MG63 (cell line): Measurements from ENCODE around the gene AKAP6. TPM values are rescaled to one million over a fixed set of nuclear protein-coding genes. Genes with fewer than 3 reads are reported as not detected.

Experiments
- DNase-seq: peaks from one replicate; pipeline ENCODE4 v3.0.0-alpha.2; 2020
- H3K27me3 ChIP-seq: fragments of 250-450 bp; sonication (Bioruptor Pico); 2 replicates; pipeline ENCODE4 v1.5.1; 2020; ENCODE audit warnings: mild to moderate bottlenecking, moderate library complexity
- H3K36me3 ChIP-seq: fragments of 250-450 bp; sonication (Bioruptor Pico); 2 replicates; pipeline ENCODE4 v1.5.1; 2020; ENCODE audit warnings: mild to moderate bottlenecking, moderate library complexity
- H3K4me3 ChIP-seq: fragments of 250-450 bp; sonication (Bioruptor Pico); 2 replicates; pipeline ENCODE4 v1.5.1; 2020; ENCODE audit warnings: mild to moderate bottlenecking, moderate library complexity
- H3K9me3 ChIP-seq: fragments of 250-450 bp; sonication (Bioruptor Pico); 2 replicates; pipeline ENCODE4 v1.5.1; 2020; ENCODE audit warnings: mild to moderate bottlenecking, moderate library complexity
- total RNA-seq: library from RNA; depleted of rRNA; stranded (reverse); fragments of >200 nt; shearing (Covaris generic); gene quantifications from 2 replicates; pipeline ENCODE4 v1.2.3, GENCODE V29; 2014; ENCODE audit warnings: low replicate concordance

AKAP6 gene
- total RNA-seq, 1 experiment from 2014 or later, result 1.7 TPM

- DNase-seq, result no peak
- Histone ChIP-seq H3K36me3 (no peaks in the 10 kb centered on the region), H3K27me3 (no peaks in the 10 kb centered on the region), H3K9me3 (no peaks in the 10 kb centered on the region), H3K4me3 (no peak overlapping the region)
Observed at GRCh38 chr14:32327255-32327961, 1.7 kb upstream of the AKAP6 start.

- H3K9me3 ChIP-seq, result no peaks in the 10 kb centered on the region
- no peak for DNase-seq
- no peak overlapping the region for H3K4me3 ChIP-seq
- no peaks in the 10 kb centered on the region for H3K36me3 ChIP-seq
- H3K27me3 ChIP-seq, result no peaks in the 10 kb centered on the region
Observed at GRCh38 chr14:32329690-32330285, 690 bp downstream of the AKAP6 start.

GRCh38 chr14:32330351-32331111 lies 1.4 kb downstream of the AKAP6 start:
- Histone ChIP-seq H3K9me3 (no peaks in the 10 kb centered on the region), H3K4me3 (no peak overlapping the region), H3K27me3 (no peaks in the 10 kb centered on the region)

GRCh38 chr14:32331206-32331605 lies 2.1 kb downstream of the AKAP6 start:
- H3K27me3 ChIP-seq, result no peaks in the 10 kb centered on the region
- no peaks in the 10 kb centered on the region for H3K36me3 ChIP-seq
- no peaks in the 10 kb centered on the region for H3K9me3 ChIP-seq
- no peak overlapping the region for H3K4me3 ChIP-seq
- DNase-seq, result no peak

More at GRCh38 chr14:32330351-32331111, 1.4 kb downstream of the AKAP6 start:
- no peaks in the 10 kb centered on the region for H3K36me3 ChIP-seq
- DNase-seq, result no peak

GRCh38 chr14:32332415-32333316 lies 3.6 kb downstream of the AKAP6 start:
- Histone ChIP-seq H3K4me3 (no peak overlapping the region), H3K27me3 (no peaks in the 10 kb centered on the region), H3K36me3 (no peaks in the 10 kb centered on the region), H3K9me3 (no peaks in the 10 kb centered on the region)
- DNase-seq, result no peak

GRCh38 chr14:32336702-32337101 lies 7.6 kb downstream of the AKAP6 start:
- Histone ChIP-seq H3K27me3 (no peaks in the 10 kb centered on the region), H3K9me3 (no peaks in the 10 kb centered on the region), H3K4me3 (no peak overlapping the region), H3K36me3 (no peaks in the 10 kb centered on the region)
- no peak for DNase-seq

GRCh38 chr14:32337759-32338158 lies 8.7 kb downstream of the AKAP6 start:
- Histone ChIP-seq H3K9me3 (no peaks in the 10 kb centered on the region), H3K4me3 (no peak overlapping the region), H3K36me3 (no peaks in the 10 kb centered on the region), H3K27me3 (no peaks in the 10 kb centered on the region)
- no peak for DNase-seq

GRCh38 chr14:32339188-32339587 lies 10.1 kb downstream of the AKAP6 start:
- DNase-seq, result no peak
- Histone ChIP-seq H3K4me3 (no peak overlapping the region), H3K27me3 (no peaks in the 10 kb centered on the region), H3K9me3 (no peaks in the 10 kb centered on the region), H3K36me3 (no peaks in the 10 kb centered on the region)

GRCh38 chr14:32341947-32342846 lies 13.1 kb downstream of the AKAP6 start:
- no peak overlapping the region for H3K4me3 ChIP-seq
- no peaks in the 10 kb centered on the region for H3K27me3 ChIP-seq
- no peaks in the 10 kb centered on the region for H3K9me3 ChIP-seq
- no peaks in the 10 kb centered on the region for H3K36me3 ChIP-seq
- no peak for DNase-seq

GRCh38 chr14:32342847-32343194 lies 13.7 kb downstream of the AKAP6 start:
- no peak for DNase-seq

GRCh38 chr14:32343926-32344430 lies 14.9 kb downstream of the AKAP6 start:
- Histone ChIP-seq H3K27me3 (no peaks in the 10 kb centered on the region), H3K36me3 (no peaks in the 10 kb centered on the region), H3K4me3 (no peak overlapping the region), H3K9me3 (no peaks in the 10 kb centered on the region)
- no peak for DNase-seq

More at GRCh38 chr14:32342847-32343194, 13.7 kb downstream of the AKAP6 start:
- no peak overlapping the region for H3K4me3 ChIP-seq
- no peaks in the 10 kb centered on the region for H3K9me3 ChIP-seq
- H3K36me3 ChIP-seq, result no peaks in the 10 kb centered on the region
- no peaks in the 10 kb centered on the region for H3K27me3 ChIP-seq

- H3K4me3 ChIP-seq, result no peak overlapping the region
- H3K27me3 ChIP-seq, result no peaks in the 10 kb centered on the region
- no peaks in the 10 kb centered on the region for H3K9me3 ChIP-seq
- H3K36me3 ChIP-seq, result no peaks in the 10 kb centered on the region
- no peak for DNase-seq
Observed at GRCh38 chr14:32345311-32345791, 16.3 kb downstream of the AKAP6 start.

- no peak for DNase-seq
- Histone ChIP-seq H3K4me3 (no peak overlapping the region), H3K9me3 (no peaks in the 10 kb centered on the region), H3K36me3 (no peaks in the 10 kb centered on the region), H3K27me3 (no peaks in the 10 kb centered on the region)
Observed at GRCh38 chr14:32349322-32349721, 20.2 kb downstream of the AKAP6 start.

- Histone ChIP-seq H3K36me3 (no peaks in the 10 kb centered on the region), H3K27me3 (no peaks in the 10 kb centered on the region), H3K4me3 (no peak overlapping the region), H3K9me3 (no peaks in the 10 kb centered on the region)
- DNase-seq, result no peak
Observed at GRCh38 chr14:32350020-32350419, 20.9 kb downstream of the AKAP6 start.

- H3K4me3 ChIP-seq, result no peak overlapping the region
- H3K36me3 ChIP-seq, result no peaks in the 10 kb centered on the region
- H3K9me3 ChIP-seq, result no peaks in the 10 kb centered on the region
- no peaks in the 10 kb centered on the region for H3K27me3 ChIP-seq
- DNase-seq, result no peak
Observed at GRCh38 chr14:32352631-32353030, 23.5 kb downstream of the AKAP6 start.

- no peaks in the 10 kb centered on the region for H3K9me3 ChIP-seq
- no peaks in the 10 kb centered on the region for H3K36me3 ChIP-seq
- H3K27me3 ChIP-seq, result no peaks in the 10 kb centered on the region
- DNase-seq, result no peak
- no peak overlapping the region for H3K4me3 ChIP-seq
Observed at GRCh38 chr14:32354716-32355115, 25.6 kb downstream of the AKAP6 start.
